PC-9 (cell line): ENCODE measurements around the gene SIPA1.

ENCODE experiments used
- CTCF ChIP-seq: fragments of 200-600 bp; sonication (generic); conservative IDR thresholded peaks from 2 replicates; pipeline ENCODE4 v1.6.1; 2017; ENCODE audit warnings: mixed run types, antibody characterized with exemption, mild to moderate bottlenecking, moderate library complexity
- EZH2 ChIP-seq: fragments of 200-600 bp; sonication (generic); IDR thresholded peaks from 2 replicates; pipeline ENCODE4 v1.8.0; 2017; ENCODE audit warnings: antibody characterized with exemption, low read depth

GRCh38 chr11:65692367-65692766, 54.5 kb downstream of the SIPA1 start:
- TF ChIP-seq CTCF, result no peak
- no peak for TF ChIP-seq EZH2
